ENCODE results near the gene ZNF132. TPM values are rescaled to one million over a fixed set of nuclear protein-coding genes. Genes with fewer than 3 reads are reported as not detected.

ZNF132 gene
- total RNA-seq, 4 donors from 2014 or later, result 4.4 to 19.8 (median 7.6) TPM

DNA sequence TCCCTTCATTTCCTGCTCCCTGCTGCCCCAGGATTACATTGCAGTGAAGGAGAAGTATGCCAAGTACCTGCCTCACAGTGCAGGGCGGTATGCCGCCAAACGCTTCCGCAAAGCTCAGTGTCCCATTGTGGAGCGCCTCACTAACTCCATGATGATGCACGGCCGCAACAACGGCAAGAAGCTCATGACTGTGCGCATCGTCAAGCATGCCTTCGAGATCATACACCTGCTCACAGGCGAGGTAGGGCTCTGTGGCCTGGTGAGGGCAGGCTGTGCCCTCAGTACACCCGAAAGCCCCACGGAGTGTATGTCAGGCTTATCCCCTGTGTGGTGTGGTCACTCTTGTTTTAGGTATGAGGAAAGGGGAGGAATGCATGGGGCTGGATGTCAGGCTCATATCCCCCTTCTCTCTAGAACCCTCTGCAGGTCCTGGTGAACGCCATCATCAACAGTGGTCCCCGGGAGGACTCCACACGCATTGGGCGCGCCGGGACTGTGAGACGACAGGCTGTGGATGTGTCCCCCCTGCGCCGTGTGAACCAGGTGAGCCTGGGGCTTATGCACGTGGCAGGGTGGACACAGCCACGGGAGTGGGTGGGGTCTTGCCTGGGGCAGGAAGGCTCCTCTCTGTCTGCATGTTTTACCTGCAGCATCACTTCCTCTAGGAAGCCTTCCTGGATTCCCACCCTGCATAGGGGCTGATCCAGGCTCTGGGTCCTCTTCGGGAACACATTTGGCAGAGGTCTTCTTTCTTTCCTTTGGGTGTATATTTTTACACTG lies 46.8 kb downstream of the ZNF132 start:
- Histone ChIP-seq H3K27ac (no peak overlapping the region), H3K9me3 (no peaks in the 10 kb centered on the region), H3K4me3 (no peak overlapping the region), H3K36me3 (no peaks in the 10 kb centered on the region), H3K4me1 (peaks cover 2 to 8% of the 10 kb centered on the region in 2 donors), H3K27me3 (peaks cover 0 to 5% of the 10 kb centered on the region in 2 donors)
- intact Hi-C loops (cut with DNase I; ENCODE audit: low total_unique reads), result no loop called here
- DNase-seq, result no peak
- TF ChIP-seq POLR2A (IDR thresholded peaks at IDR 0.05) (no peak), CTCF (IDR thresholded peaks at IDR 0.05) (no peak)

DNA sequence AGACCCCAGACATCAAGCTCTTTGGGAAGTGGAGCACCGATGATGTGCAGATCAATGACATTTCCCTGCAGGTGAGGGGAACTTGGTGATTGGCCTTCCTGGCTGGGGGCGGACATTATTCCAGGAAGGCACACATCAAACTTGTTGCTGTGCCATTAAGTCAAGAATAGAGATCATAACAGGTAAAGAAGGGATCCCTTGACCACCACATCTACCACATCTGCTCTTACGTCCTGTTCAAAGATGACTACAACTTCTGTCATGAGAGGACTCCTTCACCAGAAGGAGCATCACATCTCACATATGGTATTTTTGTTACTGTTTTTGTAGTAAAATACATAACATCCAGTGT lies 51.8 kb downstream of the ZNF132 start:
- H3K27me3 ChIP-seq, result no peaks in the 10 kb centered on the region
- no peak for TF ChIP-seq CTCF (IDR thresholded peaks at IDR 0.05)
- H3K9me3 ChIP-seq, result no peaks in the 10 kb centered on the region
- H3K36me3 ChIP-seq, result no peaks in the 10 kb centered on the region
- DNase-seq, result no peak
- H3K27ac ChIP-seq, result no peak overlapping the region
- intact Hi-C loops (cut with DNase I; ENCODE audit: low total_unique reads), result no loop called here
- peak overlapping the region in 1 of 2 donors; percentile 88 for H3K4me3 ChIP-seq
- peaks cover 5 to 21% of the 10 kb centered on the region in 2 donors for H3K4me1 ChIP-seq

DNA sequence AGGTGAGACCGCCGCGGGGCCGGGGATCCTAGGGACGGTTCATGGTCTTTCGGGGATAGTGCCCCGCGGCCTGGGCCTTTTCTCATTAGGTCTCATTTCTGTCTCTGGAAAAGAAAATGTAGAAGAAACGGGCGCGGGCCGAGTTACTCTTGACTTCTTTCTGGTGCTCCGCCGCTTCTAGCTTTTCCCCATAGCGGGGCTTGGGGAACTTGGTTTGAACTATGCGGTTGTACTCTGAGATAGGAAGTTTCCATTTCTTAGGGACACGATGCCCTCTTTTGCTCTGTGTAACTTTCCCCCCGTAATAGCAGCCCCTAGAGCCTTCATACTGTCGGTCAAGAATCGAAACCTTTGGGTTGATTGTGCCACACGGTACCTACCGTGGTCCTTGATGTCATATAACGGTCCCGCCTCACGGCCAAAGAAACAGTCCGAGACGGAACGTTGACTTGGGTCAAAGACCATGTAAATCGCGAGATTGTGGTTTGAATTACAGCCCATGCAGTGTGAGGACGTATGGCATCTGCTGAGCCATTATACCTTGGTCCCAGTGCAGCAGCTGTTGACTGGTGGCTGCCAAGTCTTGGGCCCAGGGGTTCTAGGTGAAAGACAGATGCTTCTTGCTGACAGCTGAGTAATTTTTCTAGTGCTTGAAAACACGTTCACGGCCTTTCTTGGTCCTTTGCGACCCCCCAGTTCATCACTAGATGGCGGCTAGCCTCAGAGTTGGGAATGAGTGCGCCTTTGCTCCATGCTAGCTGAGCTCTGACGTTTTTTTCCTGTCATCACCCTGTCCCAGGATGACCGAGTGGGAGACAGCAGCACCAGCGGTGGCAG lies 52.4 kb downstream of the ZNF132 start:
- H3K27ac ChIP-seq, result peak overlapping the region; percentile 92 to 97
- intact Hi-C loops (cut with DNase I; ENCODE audit: low total_unique reads), result no loop called here
- DNase-seq, result no peak
- no peak for TF ChIP-seq CTCF (IDR thresholded peaks at IDR 0.05)
- no peak for TF ChIP-seq POLR2A (IDR thresholded peaks at IDR 0.05)
- H3K4me1 ChIP-seq, result peaks cover 5 to 21% of the 10 kb centered on the region in 2 donors
- H3K9me3 ChIP-seq, result no peaks in the 10 kb centered on the region
- no peaks in the 10 kb centered on the region for H3K27me3 ChIP-seq
- no peaks in the 10 kb centered on the region for H3K36me3 ChIP-seq
- peak overlapping the region; percentile 61 to 88 for H3K4me3 ChIP-seq

DNA sequence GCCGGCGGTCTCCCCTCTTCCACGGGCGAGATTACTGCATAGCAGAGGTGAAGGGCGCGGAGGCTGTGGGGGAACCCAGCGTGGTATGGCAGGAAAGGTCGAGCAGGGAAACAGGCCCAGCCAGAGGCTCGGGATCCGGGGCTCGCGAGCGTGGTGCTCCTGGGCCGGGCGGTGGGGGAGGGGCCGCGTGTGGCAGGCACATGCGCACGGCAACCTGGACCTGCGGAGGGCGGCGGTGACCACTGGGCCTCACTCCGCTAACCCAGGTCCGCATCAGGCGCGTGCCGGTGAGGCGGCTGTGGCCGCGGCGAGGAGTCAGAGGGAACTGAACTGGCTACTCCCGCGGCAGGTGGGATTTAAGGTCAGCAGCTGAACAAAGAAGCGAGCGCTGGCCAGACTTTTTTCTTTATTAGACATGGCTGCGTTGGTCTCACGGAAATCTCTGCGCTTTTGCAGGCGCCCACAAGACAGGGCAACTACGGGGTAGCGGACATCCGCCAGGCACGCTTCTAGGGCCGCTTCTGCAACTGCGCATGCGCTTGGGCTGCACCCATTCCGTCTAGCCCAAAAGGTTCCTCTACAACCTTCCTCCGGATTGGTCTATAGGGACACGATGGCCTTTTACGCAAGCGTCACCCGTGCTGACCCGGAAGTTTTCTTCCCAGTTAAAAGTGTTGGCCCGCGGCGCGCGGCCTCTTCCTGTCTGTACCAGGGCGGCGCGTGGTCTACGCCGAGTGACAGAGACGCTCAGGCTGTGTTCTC lies 53.2 kb downstream of the ZNF132 start, which contains the start of gene RPS5:
TSS of gene RPS5 (plus strand) at position 694 of the 762 bp plus-strand sequence. CDS start 869 bp downstream, outside the sequence.
- Histone ChIP-seq H3K27me3 (no peaks in the 10 kb centered on the region), H3K4me3 (peak within 1 kb of the TSS; percentile 61 to 88), H3K9me3 (no peaks in the 10 kb centered on the region), H3K4me1 (peaks cover 5 to 21% of the 10 kb centered on the region in 2 donors), H3K36me3 (no peaks in the 10 kb centered on the region), H3K27ac (peak within 1 kb of the TSS; percentile 92 to 97)
- DNase-seq, result peak; percentile 95 to 97
- TF ChIP-seq POLR2A (IDR thresholded peaks at IDR 0.05) (peak; percentile 58 to 77), CTCF (IDR thresholded peaks at IDR 0.05) (no peak)
- intact Hi-C loops (cut with DNase I; ENCODE audit: low total_unique reads), result no loop called here

Measured in uterus (tissue), 4 donors.